Pancreas (tissue), 10 donors: ENCODE data around the gene CABLES1. TPM values are rescaled to one million over a fixed set of nuclear protein-coding genes. Genes with fewer than 3 reads are reported as not detected.
A peak's percentile ranks its signal among the peaks of the same experiment; 100 is the strongest.

ENCODE experiments used
- ATAC-seq, 4 donors: fragments of 200-7000 bp; cut with Tn5 transposase; one replicate each; pipeline versions ENCODE4 v1.8.0 to v1.9.1; 2020; ENCODE audit warnings: mild to moderate bottlenecking in 4 of 4, moderate library complexity in 4 of 4
- DNase-seq, 6 donors: peaks; one replicate each; pipeline ENCODE4 v3.0.0-alpha.2; 2020
- FAIRE-seq: peaks from 2 replicates; lab custom pipeline; 2012; peaks lifted over from hg19 to GRCh38; lab: Jason Lieb, UNC
- H3K27ac ChIP-seq, 4 donors: fragments of 200-600 bp; sonication (generic); 1 replicate in 3 of 4; 2 replicates in 1 of 4; pipeline versions ENCODE4 v1.5.0 to v1.8.0; 2020
- H3K27me3 ChIP-seq, 4 donors: fragments of 200-600 bp; one replicate each; pipeline ENCODE4 v1.8.0; 2021
- H3K36me3 ChIP-seq, 3 donors: fragments of 200-600 bp; sonication (generic) in 1 of 3; one replicate each; pipeline versions ENCODE4 v1.5.0 to v1.8.0; 2020 to 2021
- H3K4me1 ChIP-seq, 3 donors: fragments of 200-600 bp; one replicate each; pipeline ENCODE4 v1.8.0; 2021
- H3K4me3 ChIP-seq, 4 donors: fragments of 200-600 bp; sonication (generic) in 2 of 4; one replicate each; pipeline versions ENCODE4 v1.5.0 to v1.8.0; 2020 to 2021
- H3K9me3 ChIP-seq, 4 donors: fragments of 200-600 bp; one replicate each; pipeline ENCODE4 v1.8.0; 2021
- CTCF ChIP-seq, 4 donors: fragments of 200-600 bp; sonication (generic) in 3 of 4; IDR thresholded peaks; one replicate each; pipeline versions ENCODE4 v1.5.0 to v1.8.0; 2021; ENCODE audit warnings: antibody characterized with exemption in 4 of 4
- WGBS, 2 donors: extraction: QIAGEN DNeasy Blood & Tissue Kit; methylation state at CpG; one replicate each; pipeline ENCODE4 v1.1.7; 2013; 5-methylcytosine and 5-hydroxymethylcytosine counted together
- intact Hi-C, 3 donors: fragments of 100-400 bp; cut with DNase I; formaldehyde crosslinking; loops; one replicate each; pipeline versions ENCODE4 v1.11.1 to v1.14.2; 2022
- polyA plus RNA-seq, 2 donors: library from polyadenylated mRNA; stranded (reverse); fragments of 200-250 nt; gene quantifications; one replicate each; pipeline ENCODE4 v1.2.3, GENCODE V29; 2013
- total RNA-seq, 6 donors: library from RNA; stranded (reverse); fragmentation: NEBNext Ultra II Directional in 4 of 6; extraction: Animal tissue kit (Norgen Biotek cat#: 25700) in 4 of 6; gene quantifications; one replicate each; pipeline versions ENCODE4 v1.2.1 to v1.2.4, GENCODE V29; 2021 to 2023
- donor health status: healthy with polysubstance abuse.
- donor health status: DM: no; HTN: no; CAD: no; lungs with moderate emphysema.
- donor health status: DM: no; HTN: no; CAD: no.
- donor health status: control.
- donor health status: control.
- donor health status: Bipolar disorder and iron deficiency.
- donor health status: DM: yes; HTN: yes; CAD: no.
- donor health status: DM: no; HTN: no; CAD: no.
- donor health status: DM: no; HTN: no; CAD: no.
- donor health status: DM: yes; HTN: yes; CAD: no.

Gene CABLES1
- total and polyA plus RNA-seq, 8 donors = 2.0 to 5.7 (median 3.2) TPM

- Histone ChIP-seq H3K4me3 (no peak overlapping the region), H3K27ac (no peak overlapping the region), H3K27me3 (no peaks in the 10 kb centered on the region), H3K36me3 (no peaks in the 10 kb centered on the region), H3K4me1 (no peaks in the 10 kb centered on the region), H3K9me3 (no peaks in the 10 kb centered on the region)
- DNase-seq (no peak), ATAC-seq (peak in 2 of 4 donors; percentile 51 to 60), FAIRE-seq (no peak)
- intact Hi-C loops = no loop called here
- TF ChIP-seq CTCF (IDR thresholded peaks at IDR 0.05) = no peak
- 83 to 85% methylated on average over 5 of the region's 5 CpGs for WGBS, 2 donors
Observed at GRCh38 chr18:23099621-23100020, 35.7 kb upstream of the CABLES1 start.

GRCh38 chr18:23101861-23102432 is 33.3 kb upstream of the CABLES1 start:
- TF ChIP-seq CTCF (IDR thresholded peaks at IDR 0.05) = no peak
- ATAC-seq (no peak), DNase-seq (no peak), FAIRE-seq (no peak)
- Histone ChIP-seq H3K4me1 (no peaks in the 10 kb centered on the region), H3K27ac (no peak overlapping the region), H3K4me3 (no peak overlapping the region), H3K9me3 (no peaks in the 10 kb centered on the region), H3K27me3 (no peaks in the 10 kb centered on the region), H3K36me3 (no peaks in the 10 kb centered on the region)
- 72 to 75% methylated on average over 12 of the region's 12 CpGs for WGBS, 2 donors
- intact Hi-C loops = no loop called here

GRCh38 chr18:23102493-23103261 is 32.6 kb upstream of the CABLES1 start:
- H3K4me1 ChIP-seq = no peaks in the 10 kb centered on the region
- no peak overlapping the region for H3K27ac ChIP-seq
- ATAC-seq = no peak
- DNase-seq = no peak
- no peaks in the 10 kb centered on the region for H3K36me3 ChIP-seq
- no peaks in the 10 kb centered on the region for H3K9me3 ChIP-seq
- H3K27me3 ChIP-seq = no peaks in the 10 kb centered on the region
- no peak overlapping the region for H3K4me3 ChIP-seq
- 74 to 80% methylated on average over 11 of the region's 11 CpGs for WGBS, 2 donors
- intact Hi-C loops = no loop called here
- no peak for FAIRE-seq
- no peak for TF ChIP-seq CTCF (IDR thresholded peaks at IDR 0.05)

- Histone ChIP-seq H3K4me1 (no peaks in the 10 kb centered on the region), H3K27ac (no peak overlapping the region), H3K36me3 (no peaks in the 10 kb centered on the region), H3K4me3 (no peak overlapping the region), H3K9me3 (no peaks in the 10 kb centered on the region), H3K27me3 (no peaks in the 10 kb centered on the region)
- ATAC-seq = no peak
- no peak for DNase-seq
- no peak for TF ChIP-seq CTCF (IDR thresholded peaks at IDR 0.05)
- WGBS, 2 donors = 76 to 79% methylated on average over 4 of the region's 4 CpGs
- FAIRE-seq = no peak
- intact Hi-C loops = no loop called here
Observed at GRCh38 chr18:23103449-23103848, 31.8 kb upstream of the CABLES1 start.

GRCh38 chr18:23105030-23105429 is 30.3 kb upstream of the CABLES1 start:
- no peaks in the 10 kb centered on the region for H3K9me3 ChIP-seq
- H3K27me3 ChIP-seq = no peaks in the 10 kb centered on the region
- 85 to 86% methylated on average over 3 of the region's 3 CpGs for WGBS, 2 donors
- intact Hi-C loops = no loop called here
- FAIRE-seq (no peak), DNase-seq (no peak), ATAC-seq (no peak)
- no peaks in the 10 kb centered on the region for H3K36me3 ChIP-seq
- no peak for TF ChIP-seq CTCF (IDR thresholded peaks at IDR 0.05)
- no peaks in the 10 kb centered on the region for H3K4me1 ChIP-seq
- no peak overlapping the region for H3K27ac ChIP-seq
- no peak overlapping the region for H3K4me3 ChIP-seq
